Stimulated activated effector memory CD8-positive, alpha-beta T cell treated with anti-CD3 and anti-CD28 coated beads, Interleukin-12 subunit alpha, Interleukin-12 subunit beta, amount 100 ng/mL, for 72 hours (primary cell): ENCODE results near the gene CHPF.
A peak's percentile ranks its signal among the peaks of the same experiment; 100 is the strongest.

Source experiments
- ATAC-seq: fragments of 150-1000 bp; cut with Tn5 transposase; 2 replicates; pipeline ENCODE4 v1.10.0; 2021
- DNase-seq, 2 donors: peaks; one replicate each; pipeline ENCODE4 v3.0.0; 2021 to 2022; ENCODE audit warnings: low spot score in 2 of 2
- H3K27ac Mint-ChIP-seq: one replicate; pipeline ENCODE4 v1.8.0; 2022; ENCODE audit warnings: mild to moderate bottlenecking, mixed read lengths
- H3K36me3 Mint-ChIP-seq: one replicate; pipeline ENCODE4 v1.8.0; 2022; ENCODE audit warnings: mild to moderate bottlenecking, mixed read lengths
- H3K4me1 Mint-ChIP-seq: one replicate; pipeline ENCODE4 v1.8.0; 2022; ENCODE audit warnings: mixed read lengths
- H3K4me3 Mint-ChIP-seq: one replicate; pipeline ENCODE4 v1.8.0; 2022; ENCODE audit warnings: mild to moderate bottlenecking, mixed read lengths
- H3K9me3 Mint-ChIP-seq: one replicate; pipeline ENCODE4 v1.8.0; 2022; ENCODE audit warnings: mixed read lengths

CHPF gene

GRCh38 chr2:219517954-219518778 lies 25.4 kb downstream of the CHPF start:
- H3K36me3 Mint-ChIP-seq = no peaks in the 10 kb centered on the region
- no peak for ATAC-seq
- no peak for DNase-seq
- H3K9me3 Mint-ChIP-seq = no peaks in the 10 kb centered on the region
- H3K4me1 Mint-ChIP-seq = peaks cover 26% of the 10 kb centered on the region
- H3K27ac Mint-ChIP-seq = no peak overlapping the region
- H3K4me3 Mint-ChIP-seq = no peak overlapping the region

GRCh38 chr2:219516888-219517287 lies 26.7 kb downstream of the CHPF start:
- H3K4me1 Mint-ChIP-seq = peaks cover 29% of the 10 kb centered on the region
- H3K27ac Mint-ChIP-seq = no peak overlapping the region
- H3K4me3 Mint-ChIP-seq = no peak overlapping the region
- ATAC-seq = no peak
- DNase-seq = no peak
- H3K9me3 Mint-ChIP-seq = no peaks in the 10 kb centered on the region
- H3K36me3 Mint-ChIP-seq = no peaks in the 10 kb centered on the region

DNA sequence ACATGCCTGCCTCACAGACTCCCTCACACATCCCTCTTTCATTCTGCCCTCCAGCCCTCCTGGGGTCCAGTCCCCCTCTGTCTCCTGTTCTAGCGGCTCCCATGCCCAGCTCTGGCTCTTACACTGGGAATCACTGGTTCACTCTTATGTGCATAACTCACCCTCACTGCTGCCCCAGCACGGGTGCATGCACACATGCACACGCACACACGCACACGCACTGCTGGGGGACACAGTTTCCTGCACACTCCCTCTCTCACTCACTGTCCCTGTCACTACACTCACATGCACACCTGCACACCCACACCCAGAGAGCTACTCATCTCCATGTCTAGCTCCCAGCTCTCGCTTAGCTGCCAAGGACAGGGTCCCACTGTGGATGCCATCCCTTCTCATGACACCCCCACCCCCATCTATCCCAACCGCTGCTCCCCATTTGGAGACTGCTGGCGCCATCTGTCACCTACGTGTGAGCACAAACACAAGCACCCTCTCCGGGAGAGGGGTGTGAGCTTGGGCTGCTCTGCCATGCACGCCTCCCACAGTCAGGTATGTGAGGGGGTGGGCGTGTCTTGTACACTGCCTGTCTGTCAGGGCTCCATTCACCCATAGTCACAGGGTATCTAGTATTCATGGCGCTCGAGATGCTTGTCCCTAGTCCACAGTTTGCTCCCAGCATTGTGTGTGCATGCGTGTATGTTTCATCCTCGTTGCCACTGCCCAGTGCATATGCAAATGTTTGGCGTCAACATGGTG lies 27.6 kb downstream of the CHPF start:
- DNase-seq (no peak), ATAC-seq (no peak)
- Mint-ChIP-seq H3K36me3 (no peaks in the 10 kb centered on the region), H3K9me3 (no peaks in the 10 kb centered on the region), H3K4me3 (no peak overlapping the region), H3K4me1 (peaks cover 21% of the 10 kb centered on the region), H3K27ac (no peak overlapping the region)

GRCh38 chr2:219514836-219515235 lies 28.8 kb downstream of the CHPF start:
- Mint-ChIP-seq H3K4me1 (peaks cover 30% of the 10 kb centered on the region), H3K4me3 (no peak overlapping the region), H3K9me3 (no peaks in the 10 kb centered on the region), H3K36me3 (no peaks in the 10 kb centered on the region), H3K27ac (no peak overlapping the region)
- ATAC-seq = no peak
- no peak for DNase-seq

- ATAC-seq (no peak), DNase-seq (no peak)
- peaks cover 5% of the 10 kb centered on the region for H3K36me3 Mint-ChIP-seq
- H3K4me1 Mint-ChIP-seq = peaks cover 36% of the 10 kb centered on the region
- H3K4me3 Mint-ChIP-seq = peak within 1 kb of the TSS; percentile 20
- H3K9me3 Mint-ChIP-seq = no peaks in the 10 kb centered on the region
- H3K27ac Mint-ChIP-seq = peak within 1 kb of the TSS; percentile 60
Observed at GRCh38 chr2:219514196-219514761, 29.3 kb downstream of the CHPF start, which contains the start of gene ASIC4. Gene ASIC4, plus strand, starts transcription at chr2:219514482. Its CDS starts 243 bp downstream, at chr2:219514725.

GRCh38 chr2:219513787-219514186 lies 29.8 kb downstream of the CHPF start:
- H3K27ac Mint-ChIP-seq = peak overlapping the region; percentile 60
- ATAC-seq = no peak
- H3K36me3 Mint-ChIP-seq = peaks cover 5% of the 10 kb centered on the region
- H3K9me3 Mint-ChIP-seq = no peaks in the 10 kb centered on the region
- peaks cover 36% of the 10 kb centered on the region for H3K4me1 Mint-ChIP-seq
- peak overlapping the region; percentile 20 for H3K4me3 Mint-ChIP-seq
- DNase-seq = no peak

DNA sequence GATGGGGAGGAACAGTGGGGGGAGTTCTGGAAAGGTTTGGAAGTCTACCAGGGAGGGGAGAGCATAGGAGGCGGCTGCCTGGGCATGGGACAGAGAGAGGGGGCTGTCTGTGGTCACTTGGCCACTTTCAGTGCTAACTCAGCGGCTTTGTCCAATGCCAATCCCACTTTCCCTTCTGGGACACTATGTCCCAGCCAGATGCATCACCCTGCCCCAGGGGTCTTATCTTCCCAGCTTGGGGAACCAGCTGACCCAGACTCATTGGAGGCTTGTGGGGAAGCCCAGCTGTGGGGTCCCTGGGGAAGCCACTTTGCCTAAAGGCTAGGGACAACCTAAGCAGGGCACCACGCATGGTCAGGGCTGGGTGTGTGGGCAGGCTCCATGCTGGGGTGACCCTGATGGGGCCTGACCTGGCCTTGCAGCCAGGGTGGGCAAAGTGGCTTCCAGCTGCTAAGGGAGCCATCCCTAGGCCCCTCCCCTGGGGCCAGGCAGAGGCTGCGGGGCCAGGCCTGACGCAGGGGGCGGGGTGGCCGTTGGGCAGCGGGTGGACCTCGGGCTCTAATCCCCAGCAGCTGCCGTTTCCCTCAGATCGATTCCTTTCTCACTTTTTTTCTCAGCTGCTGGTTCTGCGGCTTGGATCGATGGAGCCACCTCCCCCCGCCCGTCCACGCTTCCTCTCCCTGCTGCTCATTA lies 30.9 kb downstream of the CHPF start:
- no peak for DNase-seq
- no peak overlapping the region for H3K4me3 Mint-ChIP-seq
- no peak for ATAC-seq
- no peaks in the 10 kb centered on the region for H3K9me3 Mint-ChIP-seq
- peaks cover 5% of the 10 kb centered on the region for H3K36me3 Mint-ChIP-seq
- H3K27ac Mint-ChIP-seq = peak overlapping the region; percentile 43
- H3K4me1 Mint-ChIP-seq = peaks cover 36% of the 10 kb centered on the region

- peaks cover 15% of the 10 kb centered on the region for H3K36me3 Mint-ChIP-seq
- DNase-seq (no peak), ATAC-seq (no peak)
- no peak overlapping the region for H3K4me3 Mint-ChIP-seq
- no peaks in the 10 kb centered on the region for H3K9me3 Mint-ChIP-seq
- H3K4me1 Mint-ChIP-seq = peaks cover 36% of the 10 kb centered on the region
- H3K27ac Mint-ChIP-seq = no peak overlapping the region
Observed at GRCh38 chr2:219511547-219512325, 31.9 kb downstream of the CHPF start.

DNA sequence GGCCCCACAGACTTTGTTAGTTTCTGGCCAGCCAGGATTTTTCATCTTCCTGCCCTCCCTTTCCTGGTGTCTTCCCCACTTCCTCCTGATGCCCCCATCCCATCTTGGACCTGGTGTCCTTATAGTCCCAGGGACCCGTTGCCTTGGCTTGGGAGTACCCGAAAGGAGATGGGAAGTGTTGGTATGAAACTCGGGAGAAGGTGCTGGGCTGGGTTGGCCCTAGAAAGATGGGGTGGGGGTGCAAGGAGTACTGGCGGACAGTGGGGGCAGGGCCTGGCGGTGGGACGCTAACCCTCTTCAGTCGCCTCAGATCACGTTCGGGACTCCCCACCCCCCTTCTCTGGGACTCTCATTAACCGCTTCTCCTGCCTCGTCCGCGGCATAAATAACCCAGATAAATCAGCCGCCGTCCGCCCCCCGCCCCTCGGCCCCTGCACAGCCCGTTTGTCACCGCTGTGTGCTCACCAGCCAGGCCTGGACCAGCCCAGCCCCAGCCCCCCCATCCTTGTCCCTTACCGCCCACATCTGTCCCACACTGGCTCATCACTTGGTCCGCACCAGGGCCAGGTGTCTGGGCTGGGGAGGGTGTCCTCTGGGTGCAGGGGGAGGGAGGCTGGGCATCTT lies 33.0 kb downstream of the CHPF start:
- Mint-ChIP-seq H3K4me3 (peak overlapping the region; percentile 44), H3K27ac (peak overlapping the region; percentile 34), H3K9me3 (no peaks in the 10 kb centered on the region), H3K36me3 (peaks cover 26% of the 10 kb centered on the region), H3K4me1 (peaks cover 36% of the 10 kb centered on the region)
- no peak for DNase-seq
- no peak for ATAC-seq

DNA sequence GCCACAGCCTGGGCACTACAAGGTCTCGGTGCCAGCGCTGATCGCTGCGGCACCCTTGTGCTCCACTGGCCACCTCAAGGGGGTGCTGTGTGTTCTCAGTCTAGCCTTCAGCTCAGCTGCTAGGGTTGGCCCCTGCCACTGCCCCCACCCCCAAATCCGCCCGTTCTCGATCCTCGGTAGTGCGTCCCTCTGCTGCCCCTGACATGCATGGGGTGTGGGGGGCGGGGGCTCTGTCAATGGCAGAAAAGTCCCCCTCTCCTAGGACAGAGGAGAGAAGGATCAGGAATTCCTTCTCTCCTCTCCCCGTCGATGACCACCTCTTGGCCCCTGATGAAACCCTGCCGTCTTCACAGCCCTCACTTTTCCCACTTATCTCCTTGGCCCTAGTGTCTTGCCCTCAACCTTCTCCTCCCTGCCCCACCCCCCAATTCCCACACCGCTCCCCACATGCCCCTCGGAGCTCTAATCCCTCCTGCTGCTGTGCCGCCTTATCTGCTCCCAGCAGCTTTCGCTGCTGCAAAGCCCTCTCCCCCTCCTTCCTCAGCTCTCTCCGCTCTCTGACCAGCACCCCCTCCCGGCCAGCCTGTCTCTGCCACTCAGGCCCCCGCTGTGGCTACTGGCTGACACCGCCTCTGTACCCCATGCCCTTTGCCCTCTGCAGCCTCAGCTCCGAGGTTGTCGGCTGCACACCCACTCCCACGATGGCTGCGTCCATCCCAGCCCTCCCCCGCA lies 33.7 kb downstream of the CHPF start:
- peak in 1 of 2 donors; percentile 75 for DNase-seq
- Mint-ChIP-seq H3K4me1 (peaks cover 36% of the 10 kb centered on the region), H3K9me3 (no peaks in the 10 kb centered on the region), H3K27ac (peak overlapping the region; percentile 34), H3K36me3 (peaks cover 33% of the 10 kb centered on the region), H3K4me3 (peak overlapping the region; percentile 44)
- peak; percentile 79 for ATAC-seq

DNA sequence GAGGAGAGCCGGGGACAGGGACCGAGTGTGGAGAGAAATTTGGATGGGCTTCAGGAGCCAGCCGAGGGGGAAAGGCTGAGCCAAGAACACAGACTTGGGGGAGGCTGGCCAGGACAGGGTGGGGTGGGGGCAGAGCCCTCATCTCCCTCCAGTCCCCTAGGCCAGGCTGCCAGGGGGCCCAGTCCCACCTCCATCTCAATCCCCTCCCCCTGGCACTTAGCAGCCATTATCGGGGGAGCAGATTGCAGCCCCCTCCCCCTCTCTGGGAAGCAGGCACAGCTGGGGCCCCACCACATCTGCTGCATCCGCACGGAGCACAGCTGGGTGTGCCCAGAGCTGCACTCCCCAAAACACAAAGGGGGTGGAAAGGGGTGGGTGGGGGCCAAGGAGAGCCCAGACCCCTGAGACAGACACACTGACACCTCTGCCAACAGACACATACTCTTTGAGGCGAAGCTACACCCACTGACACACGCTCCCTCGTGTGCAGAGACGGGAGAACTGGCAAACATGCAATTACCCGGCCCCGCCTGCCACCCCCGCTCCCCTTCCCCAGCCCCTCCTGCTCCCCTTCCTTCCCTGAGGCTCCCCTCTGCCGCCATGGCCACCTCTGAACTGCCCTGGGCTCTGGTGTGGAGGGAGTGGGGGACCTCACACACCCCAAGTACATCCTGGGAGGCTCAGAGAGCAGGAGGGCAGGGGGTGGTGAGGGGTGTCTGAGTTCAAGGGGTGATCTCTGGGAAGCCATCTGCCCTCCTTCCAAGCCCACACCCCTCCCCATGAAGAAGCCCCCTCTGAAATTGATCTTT lies 34.4 kb downstream of the CHPF start:
- peaks cover 40% of the 10 kb centered on the region for H3K36me3 Mint-ChIP-seq
- H3K9me3 Mint-ChIP-seq = no peaks in the 10 kb centered on the region
- ATAC-seq (peak; percentile 31), DNase-seq (no peak)
- H3K4me1 Mint-ChIP-seq = peaks cover 33% of the 10 kb centered on the region
- H3K4me3 Mint-ChIP-seq = peak overlapping the region; percentile 44
- peak overlapping the region; percentile 34 for H3K27ac Mint-ChIP-seq

DNA sequence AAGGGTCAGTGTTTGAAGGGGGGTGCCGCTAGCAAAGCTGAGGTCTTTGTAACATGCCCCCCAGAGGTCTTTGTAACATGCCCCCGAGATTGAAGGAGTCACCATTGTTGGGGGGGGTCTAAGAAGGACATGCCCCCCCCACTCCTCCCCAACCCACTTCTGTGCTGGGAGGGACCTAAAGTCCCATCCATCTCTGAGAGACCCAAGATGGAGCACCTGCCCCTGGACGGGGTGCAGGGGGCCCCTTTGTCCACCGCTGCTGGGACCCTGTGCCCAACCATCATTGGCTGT lies 35.2 kb downstream of the CHPF start:
- no peak overlapping the region for H3K27ac Mint-ChIP-seq
- no peak for DNase-seq
- no peak overlapping the region for H3K4me3 Mint-ChIP-seq
- peaks cover 43% of the 10 kb centered on the region for H3K36me3 Mint-ChIP-seq
- H3K9me3 Mint-ChIP-seq = no peaks in the 10 kb centered on the region
- ATAC-seq = no peak
- H3K4me1 Mint-ChIP-seq = peaks cover 25% of the 10 kb centered on the region
